Measurements from ENCODE around the gene ABR.

The ABR gene

GRCh38 chr17:1032391-1032790 lies 147.4 kb downstream of the ABR start:
- Histone ChIP-seq H3K4me3 (ENCODE audit: low read depth, low read length) (peak overlapping the region; percentile 57), H3K27me3 (ENCODE audit: control insufficient read depth, insufficient read depth, low read length) (peaks cover 34% of the 10 kb centered on the region), H3K4me1 (ENCODE audit: control insufficient read depth, insufficient read depth, low read length) (peaks cover 11% of the 10 kb centered on the region; the same call in 1 of the 2 replicates), H3K9me3 (ENCODE audit: control insufficient read depth, insufficient read depth, low read depth, low read length) (no peaks in the 10 kb centered on the region), H3K9ac (ENCODE audit: low read length) (no peak overlapping the region), H3K27ac (ENCODE audit: low read depth, low read length) (no peak overlapping the region), H3K36me3 (ENCODE audit: control insufficient read depth, insufficient read depth, low read length) (no peaks in the 10 kb centered on the region)

GRCh38 chr17:1031711-1032110 lies 148.1 kb downstream of the ABR start:
- Histone ChIP-seq H3K4me1 (ENCODE audit: control insufficient read depth, insufficient read depth, low read length) (peaks cover 11% of the 10 kb centered on the region; the same call in 1 of the 2 replicates), H3K27me3 (ENCODE audit: control insufficient read depth, insufficient read depth, low read length) (peaks cover 34% of the 10 kb centered on the region), H3K36me3 (ENCODE audit: control insufficient read depth, insufficient read depth, low read length) (no peaks in the 10 kb centered on the region), H3K27ac (ENCODE audit: low read depth, low read length) (no peak overlapping the region), H3K4me3 (ENCODE audit: low read depth, low read length) (peak overlapping the region; percentile 57), H3K9me3 (ENCODE audit: control insufficient read depth, insufficient read depth, low read depth, low read length) (no peaks in the 10 kb centered on the region), H3K9ac (ENCODE audit: low read length) (no peak overlapping the region)

DNA sequence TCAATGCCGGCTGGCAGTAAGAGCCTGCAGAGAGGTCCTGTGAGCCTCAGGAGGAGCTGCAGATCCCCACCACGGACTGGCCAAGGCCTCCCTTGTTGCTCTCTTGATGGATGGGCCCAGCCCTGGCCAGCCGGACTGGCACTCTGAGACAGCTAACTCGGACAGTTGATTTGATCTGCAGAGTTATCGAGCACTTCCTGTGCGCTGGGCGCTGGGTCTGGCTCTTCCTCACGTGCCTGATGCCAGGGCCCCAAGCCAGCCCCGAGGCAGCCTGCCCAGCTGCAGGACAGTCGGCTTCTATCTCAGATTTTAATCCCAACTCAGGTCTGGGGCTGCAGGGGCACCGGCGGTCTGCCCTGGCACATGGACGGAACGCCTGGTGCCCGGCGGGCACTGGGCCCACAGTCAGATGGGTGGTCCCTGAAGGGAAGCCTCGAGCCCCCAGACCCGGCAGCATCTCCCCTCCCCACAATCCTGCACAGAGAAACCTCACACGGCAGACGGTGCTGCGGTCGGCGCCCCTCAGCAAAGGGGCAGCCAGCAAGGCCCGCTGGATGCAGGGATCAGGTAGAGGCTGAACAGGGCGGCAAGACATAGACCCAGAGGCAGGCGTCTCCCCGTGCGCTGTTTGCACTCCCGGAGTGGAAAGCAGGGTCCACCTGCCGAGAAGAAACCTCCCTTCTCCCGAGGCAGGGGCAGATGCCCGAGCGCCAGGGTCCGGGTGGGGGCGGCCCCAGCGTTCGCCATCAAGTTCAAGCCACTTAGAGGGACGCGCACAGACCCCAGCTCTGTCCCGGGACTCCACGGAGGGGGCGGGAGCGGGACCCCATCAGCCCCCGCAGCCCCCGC lies 148.9 kb downstream of the ABR start:
- H3K36me3 ChIP-seq (ENCODE audit: control insufficient read depth, insufficient read depth, low read length), result no peaks in the 10 kb centered on the region
- peaks cover 9% of the 10 kb centered on the region; the same call in 1 of the 2 replicates for H3K4me1 ChIP-seq (ENCODE audit: control insufficient read depth, insufficient read depth, low read length)
- no peak overlapping the region for H3K27ac ChIP-seq (ENCODE audit: low read depth, low read length)
- H3K27me3 ChIP-seq (ENCODE audit: control insufficient read depth, insufficient read depth, low read length), result peaks cover 34% of the 10 kb centered on the region
- H3K9ac ChIP-seq (ENCODE audit: low read length), result no peak overlapping the region
- H3K9me3 ChIP-seq (ENCODE audit: control insufficient read depth, insufficient read depth, low read depth, low read length), result no peaks in the 10 kb centered on the region
- H3K4me3 ChIP-seq (ENCODE audit: low read depth, low read length), result peak overlapping the region; percentile 45

DNA sequence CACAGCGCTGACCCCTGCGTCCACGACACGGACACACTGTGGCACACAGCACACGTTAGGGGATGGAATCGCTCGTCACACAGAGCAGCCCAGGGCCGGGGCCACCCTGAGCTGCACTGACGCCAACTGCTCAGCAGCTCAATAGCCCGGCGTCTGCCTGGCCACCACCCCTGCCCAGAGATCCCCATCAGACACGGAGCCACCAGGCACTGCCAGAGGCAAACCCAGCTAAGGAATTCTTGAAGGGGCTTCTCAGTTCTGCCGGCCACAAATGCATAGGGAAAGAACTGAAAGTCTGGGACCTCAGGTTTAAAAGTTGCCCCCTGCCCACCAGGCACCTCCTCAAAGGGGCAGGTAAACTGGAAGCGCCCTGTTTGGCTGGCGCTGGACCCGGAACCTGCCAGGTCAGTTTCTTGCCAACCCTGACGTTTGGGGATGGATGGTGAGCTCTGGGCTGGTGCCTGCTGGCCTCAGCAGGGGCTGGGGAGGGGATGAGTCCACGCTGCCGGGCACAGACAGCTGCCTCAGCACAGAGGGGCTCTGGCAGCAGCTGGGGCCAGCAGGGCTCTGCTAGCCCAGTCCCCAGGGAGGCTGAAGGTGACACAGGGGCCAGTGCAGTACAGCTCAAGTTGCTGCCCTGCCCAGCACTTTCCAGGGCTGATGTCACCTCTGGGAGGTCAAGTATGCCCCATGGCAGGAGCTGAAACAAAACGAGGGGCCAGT lies 149.7 kb downstream of the ABR start:
- Histone ChIP-seq H3K36me3 (ENCODE audit: control insufficient read depth, insufficient read depth, low read length) (no peaks in the 10 kb centered on the region), H3K4me3 (ENCODE audit: low read depth, low read length) (no peak overlapping the region), H3K9ac (ENCODE audit: low read length) (no peak overlapping the region), H3K9me3 (ENCODE audit: control insufficient read depth, insufficient read depth, low read depth, low read length) (no peaks in the 10 kb centered on the region), H3K27ac (ENCODE audit: low read depth, low read length) (no peak overlapping the region), H3K4me1 (ENCODE audit: control insufficient read depth, insufficient read depth, low read length) (0 out of 2 replicates have a peak, but pooled peaks cover 7% of the 10 kb centered on the region), H3K27me3 (ENCODE audit: control insufficient read depth, insufficient read depth, low read length) (peaks cover 34% of the 10 kb centered on the region)

DNA sequence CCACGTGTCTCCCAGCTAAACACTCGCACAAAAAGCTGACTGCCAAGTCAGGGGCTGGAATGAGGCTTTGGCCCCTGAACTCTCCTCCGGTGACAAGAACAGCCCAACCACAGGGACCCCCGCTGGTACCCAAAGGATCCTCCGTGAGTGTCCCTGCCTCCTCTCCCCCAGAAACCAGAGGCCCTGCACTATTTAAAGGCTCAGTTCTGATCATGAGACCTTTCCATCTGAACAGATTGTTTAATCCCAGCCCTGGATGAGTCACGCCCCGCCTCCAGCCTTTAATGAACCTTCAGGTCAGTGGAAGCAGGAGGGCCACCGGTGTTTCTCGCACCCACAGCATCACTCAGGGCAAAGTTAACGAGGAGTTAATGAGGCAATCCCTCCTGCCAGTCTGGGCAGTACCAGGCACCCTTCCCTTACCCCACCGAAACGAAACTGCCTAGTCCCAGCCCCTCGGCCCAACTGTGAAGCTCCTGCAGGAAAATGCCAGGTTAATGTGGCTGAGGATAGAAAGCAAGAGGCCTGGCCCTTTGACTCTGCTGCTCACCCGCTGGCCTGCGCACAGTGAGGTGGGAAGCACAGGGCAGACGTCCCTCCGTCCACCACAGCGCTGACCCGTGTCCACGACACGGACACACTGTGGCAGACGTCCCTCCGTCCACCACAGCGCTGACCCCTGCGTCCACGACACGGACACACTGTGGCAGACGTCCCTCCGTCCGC lies 150.4 kb downstream of the ABR start:
- Histone ChIP-seq H3K36me3 (ENCODE audit: control insufficient read depth, insufficient read depth, low read length) (no peaks in the 10 kb centered on the region), H3K27ac (ENCODE audit: low read depth, low read length) (no peak overlapping the region), H3K4me3 (ENCODE audit: low read depth, low read length) (no peak overlapping the region), H3K9me3 (ENCODE audit: control insufficient read depth, insufficient read depth, low read depth, low read length) (no peaks in the 10 kb centered on the region), H3K4me1 (ENCODE audit: control insufficient read depth, insufficient read depth, low read length) (0 out of 2 replicates have a peak, but pooled peaks cover 7% of the 10 kb centered on the region), H3K27me3 (ENCODE audit: control insufficient read depth, insufficient read depth, low read length) (peaks cover 34% of the 10 kb centered on the region), H3K9ac (ENCODE audit: low read length) (no peak overlapping the region)

DNA sequence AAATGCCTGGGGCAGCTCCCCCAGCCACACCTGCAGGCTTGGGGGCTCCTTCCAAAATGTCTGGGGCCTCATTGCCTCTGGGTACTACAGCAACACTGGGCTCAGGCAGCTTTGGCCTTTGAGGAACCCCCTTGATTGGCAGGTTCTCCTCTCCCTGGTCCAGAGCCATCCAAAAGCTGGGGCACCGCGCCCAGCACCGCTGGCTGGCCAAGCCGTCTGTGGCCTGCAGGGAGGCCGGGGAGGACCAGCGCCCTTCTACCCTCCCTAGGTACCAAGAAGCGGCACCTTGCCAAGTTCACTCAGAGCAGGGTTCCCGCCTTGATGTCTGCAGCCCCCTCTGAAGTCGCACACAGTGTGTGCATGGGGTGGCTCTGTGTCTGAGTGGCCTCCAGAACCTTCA lies 152.7 kb downstream of the ABR start:
- Histone ChIP-seq H3K9me3 (ENCODE audit: control insufficient read depth, insufficient read depth, low read depth, low read length) (no peaks in the 10 kb centered on the region), H3K9ac (ENCODE audit: low read length) (no peak overlapping the region)

DNA sequence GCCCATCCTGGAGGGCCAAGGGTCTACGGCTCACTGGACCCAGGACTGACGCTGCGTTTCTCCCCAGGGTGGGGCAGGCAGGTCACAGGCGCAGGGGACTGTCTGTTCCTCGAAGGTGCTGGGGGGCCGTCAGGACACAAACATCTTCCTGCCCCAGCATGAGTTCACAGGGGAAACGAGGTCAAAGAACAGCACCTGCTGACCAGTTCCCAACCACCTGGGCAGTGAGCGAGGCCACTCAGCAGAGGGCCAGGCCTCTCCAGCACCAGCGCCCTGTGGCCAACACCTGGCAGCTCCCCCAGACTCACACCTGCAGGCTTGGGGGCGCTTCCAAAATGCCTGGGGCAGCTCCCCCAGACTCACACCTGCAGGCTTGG lies 153.2 kb downstream of the ABR start:
- Histone ChIP-seq H3K27me3 (ENCODE audit: control insufficient read depth, insufficient read depth, low read length) (peaks cover 15% of the 10 kb centered on the region), H3K4me1 (ENCODE audit: control insufficient read depth, insufficient read depth, low read length) (0 out of 2 replicates have a peak, but pooled peaks cover 2% of the 10 kb centered on the region), H3K27ac (ENCODE audit: low read depth, low read length) (no peak overlapping the region)

More for the DNA sequence above, 152.7 kb downstream of the ABR start:
- Histone ChIP-seq H3K4me3 (ENCODE audit: low read depth, low read length) (no peak overlapping the region), H3K36me3 (ENCODE audit: control insufficient read depth, insufficient read depth, low read length) (no peaks in the 10 kb centered on the region), H3K27me3 (ENCODE audit: control insufficient read depth, insufficient read depth, low read length) (peaks cover 17% of the 10 kb centered on the region), H3K27ac (ENCODE audit: low read depth, low read length) (no peak overlapping the region), H3K4me1 (ENCODE audit: control insufficient read depth, insufficient read depth, low read length) (0 out of 2 replicates have a peak, but pooled peaks cover 2% of the 10 kb centered on the region)

DNA sequence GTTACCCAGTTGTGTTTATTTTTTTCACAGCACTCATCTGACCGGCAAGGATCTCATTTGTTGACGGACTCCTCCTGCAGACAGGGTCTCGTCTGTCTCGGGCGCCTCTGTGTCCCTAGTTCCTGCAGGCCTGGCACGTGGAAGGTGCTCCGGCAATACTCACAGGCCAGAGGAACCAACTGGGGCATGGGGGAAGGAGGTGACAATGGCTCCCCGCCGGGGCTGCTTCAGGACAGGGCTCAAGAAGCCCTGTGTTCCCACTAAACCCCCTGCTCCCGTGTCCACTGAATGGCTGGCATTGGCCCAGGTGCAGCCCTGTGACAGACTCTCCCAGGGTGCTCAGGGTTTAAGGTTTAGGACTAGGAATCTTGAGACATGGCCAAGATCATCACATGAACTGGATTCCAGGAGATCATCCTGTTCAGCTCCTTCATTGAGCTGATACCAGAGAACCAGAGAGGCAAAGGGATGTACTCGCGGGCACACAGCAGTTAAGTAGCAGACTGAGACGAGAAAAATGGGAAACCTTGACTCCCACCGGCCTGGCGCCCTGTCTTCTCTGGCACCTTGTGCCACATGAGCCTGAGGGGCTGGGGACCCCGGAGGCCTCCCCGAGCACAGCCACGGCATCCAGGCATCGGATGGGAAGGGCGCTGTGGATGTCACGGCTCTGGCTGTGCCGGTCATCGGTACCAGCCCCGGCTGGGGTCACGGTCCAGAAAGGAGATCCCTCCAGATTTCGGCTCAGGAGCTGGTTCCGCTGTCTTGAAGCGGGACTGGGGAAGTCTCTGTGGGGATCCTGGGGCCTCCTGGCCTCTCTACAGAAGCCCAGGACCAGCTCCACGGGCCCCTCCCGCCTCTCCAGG lies 153.8 kb downstream of the ABR start:
- H3K27ac ChIP-seq (ENCODE audit: low read depth, low read length), result no peak overlapping the region
- no peaks in the 10 kb centered on the region for H3K9me3 ChIP-seq (ENCODE audit: control insufficient read depth, insufficient read depth, low read depth, low read length)
- 0 out of 2 replicates have a peak, but pooled peaks cover 2% of the 10 kb centered on the region for H3K4me1 ChIP-seq (ENCODE audit: control insufficient read depth, insufficient read depth, low read length)
- no peak overlapping the region for H3K4me3 ChIP-seq (ENCODE audit: low read depth, low read length)
- no peak overlapping the region for H3K9ac ChIP-seq (ENCODE audit: low read length)
- no peaks in the 10 kb centered on the region for H3K36me3 ChIP-seq (ENCODE audit: control insufficient read depth, insufficient read depth, low read length)
- H3K27me3 ChIP-seq (ENCODE audit: control insufficient read depth, insufficient read depth, low read length), result peaks cover 11% of the 10 kb centered on the region

More for the DNA sequence above, 153.2 kb downstream of the ABR start:
- H3K9ac ChIP-seq (ENCODE audit: low read length), result no peak overlapping the region
- H3K9me3 ChIP-seq (ENCODE audit: control insufficient read depth, insufficient read depth, low read depth, low read length), result no peaks in the 10 kb centered on the region
- no peak overlapping the region for H3K4me3 ChIP-seq (ENCODE audit: low read depth, low read length)
- no peaks in the 10 kb centered on the region for H3K36me3 ChIP-seq (ENCODE audit: control insufficient read depth, insufficient read depth, low read length)

- Histone ChIP-seq H3K4me1 (ENCODE audit: control insufficient read depth, insufficient read depth, low read length) (0 out of 2 replicates have a peak, but pooled peaks cover 2% of the 10 kb centered on the region), H3K4me3 (ENCODE audit: low read depth, low read length) (no peak overlapping the region), H3K36me3 (ENCODE audit: control insufficient read depth, insufficient read depth, low read length) (no peaks in the 10 kb centered on the region), H3K27me3 (ENCODE audit: control insufficient read depth, insufficient read depth, low read length) (no peaks in the 10 kb centered on the region), H3K9ac (ENCODE audit: low read length) (no peak overlapping the region), H3K9me3 (ENCODE audit: control insufficient read depth, insufficient read depth, low read depth, low read length) (no peaks in the 10 kb centered on the region), H3K27ac (ENCODE audit: low read depth, low read length) (no peak overlapping the region)
These were observed 155.7 kb downstream of the ABR start for GRCh38 chr17:1024076-1024475.
